Caco-2 (cell line): ENCODE measurements around the gene TGIF1. TPM values are rescaled to one million over a fixed set of nuclear protein-coding genes. Genes with fewer than 3 reads are reported as not detected.
"Not testable (repeated sequence)": the region's sequence is repeated elsewhere in the genome, so short reads cannot be mapped to it uniquely, and the experiment has no call there.

Experiments used
- BruUV-seq: library from RNA; stranded (reverse); fragments of 400-500 nt; replicated peaks from 2 replicates; lab custom pipeline; 2021; lab: Mats Ljungman, UMichigan
- CTCF ChIA-PET: fragments of 300-600 bp; sonication (Branson Sonifier 250); formaldehyde crosslinking; loops from one replicate; lab custom pipeline; 2022; ENCODE audit warnings: antibody characterized with exemption; lab: Charles Lee
- POLR2A ChIA-PET: fragments of 300-600 bp; sonication (Branson Sonifier 250); formaldehyde crosslinking; loops from one replicate; lab custom pipeline; 2022; ENCODE audit warnings: antibody characterized with exemption; lab: Charles Lee
- DNase-seq, 2 experiments: peaks; one replicate each; pipeline versions ENCODE4 v3.0.0 to v3.0.0-alpha.2; 2020 to 2022
- H3K27me3 ChIP-seq: replicated peaks from 2 replicates; pipeline ENCODE4 v1.6.0; 2011; ENCODE audit warnings: low read length; ENCODE audit not compliant: control insufficient read depth, insufficient read depth
- H3K36me3 ChIP-seq: 2 replicates; pipeline ENCODE4 v1.5.1; 2011; ENCODE audit warnings: low read length; ENCODE audit not compliant: control insufficient read depth, insufficient read depth
- H3K4me1 ChIP-seq: fragments of 250-450 bp; sonication (Bioruptor Pico); 2 replicates; pipeline ENCODE4 v1.5.1; 2020; ENCODE audit warnings: mild to moderate bottlenecking
- H3K4me3 ChIP-seq: 2 replicates; pipeline ENCODE4 v1.5.1; 2011; ENCODE audit warnings: low read depth, mild to moderate bottlenecking, control low read depth, low read length
- H3K9me3 ChIP-seq: fragments of 250-450 bp; sonication (Bioruptor Pico); 2 replicates; pipeline ENCODE4 v1.5.1; 2020; ENCODE audit warnings: mild to moderate bottlenecking, moderate library complexity
- H3K27ac Mint-ChIP-seq: one replicate; pipeline ENCODE4 v1.8.0; 2022; ENCODE audit warnings: mixed read lengths; ENCODE audit not compliant: unreplicated experiment
- H3K27me3 Mint-ChIP-seq: one replicate; pipeline ENCODE4 v1.8.0; 2022; ENCODE audit warnings: mixed read lengths; ENCODE audit not compliant: insufficient read depth, unreplicated experiment
- H3K36me3 Mint-ChIP-seq: one replicate; pipeline ENCODE4 v1.8.0; 2022; ENCODE audit warnings: mild to moderate bottlenecking, mixed read lengths; ENCODE audit not compliant: insufficient read depth, unreplicated experiment
- H3K4me1 Mint-ChIP-seq: one replicate; pipeline ENCODE4 v1.8.0; 2022; ENCODE audit warnings: low read depth, mixed read lengths; ENCODE audit not compliant: unreplicated experiment
- H3K4me3 Mint-ChIP-seq: one replicate; pipeline ENCODE4 v1.8.0; 2022; ENCODE audit warnings: mild to moderate bottlenecking, moderate library complexity, mixed read lengths; ENCODE audit not compliant: unreplicated experiment
- H3K9me3 Mint-ChIP-seq: one replicate; pipeline ENCODE4 v1.8.0; 2022; ENCODE audit warnings: mixed read lengths; ENCODE audit not compliant: unreplicated experiment
- CTCF ChIP-seq, 2 experiments: fragments of 200-600 bp in 1 of 2; IDR thresholded peaks; 1 replicate in 1 of 2; 2 replicates in 1 of 2; pipeline versions ENCODE4 v1.5.1 to v1.8.0; 2011 to 2022; ENCODE audit warnings: antibody characterized with exemption in 1 of 2, control low read depth in 1 of 2, inconsistent platforms in 1 of 2, low read depth in 1 of 2, low read length in 1 of 2, mild to moderate bottlenecking in 1 of 2, moderate library complexity in 1 of 2; ENCODE audit not compliant: insufficient read depth in 1 of 2, severe bottlenecking in 1 of 2, unreplicated experiment in 1 of 2
- intact Hi-C: fragments of 100-400 bp; cut with micrococcal nuclease; formaldehyde crosslinking; loops from one replicate; pipeline ENCODE4 v1.10.0; 2022; ENCODE audit not compliant: unreplicated experiment
- total RNA-seq: library from RNA; stranded (reverse); gene quantifications from 2 replicates; pipeline ENCODE4 v1.2.3, GENCODE V29; 2022

The TGIF1 gene
- total RNA-seq, 1 experiment from 2014 or later, result 107 TPM

GRCh38 chr18:3408107-3408506 lies 41.9 kb upstream of the TGIF1 start:
- DNase-seq, result no peak
- intact Hi-C loops, result no loop called here
- Histone ChIP-seq H3K4me1 (peaks cover 3% of the 10 kb centered on the region; the same call in 1 of the 2 replicates), H3K36me3 (no peaks in the 10 kb centered on the region), H3K27me3 (no peaks in the 10 kb centered on the region), H3K4me3 (no peak overlapping the region), H3K9me3 (0 out of 2 replicates have a peak, but pooled peaks cover 6% of the 10 kb centered on the region)
- no TSS peak for BruUV-seq
- Mint-ChIP-seq H3K27me3 (no peaks in the 10 kb centered on the region), H3K36me3 (no peaks in the 10 kb centered on the region), H3K4me1 (no peaks in the 10 kb centered on the region), H3K4me3 (no peak overlapping the region), H3K27ac (no peak overlapping the region), H3K9me3 (no peaks in the 10 kb centered on the region)
- ChIA-PET CTCF (no interaction called here), POLR2A (no interaction called here)
- no peak for TF ChIP-seq CTCF (IDR thresholded peaks at IDR 0.05; ENCODE audit: insufficient read depth in 1 of 2, low read depth in 1 of 2, low read length in 1 of 2, severe bottlenecking in 1 of 2, unreplicated experiment in 1 of 2)

DNA sequence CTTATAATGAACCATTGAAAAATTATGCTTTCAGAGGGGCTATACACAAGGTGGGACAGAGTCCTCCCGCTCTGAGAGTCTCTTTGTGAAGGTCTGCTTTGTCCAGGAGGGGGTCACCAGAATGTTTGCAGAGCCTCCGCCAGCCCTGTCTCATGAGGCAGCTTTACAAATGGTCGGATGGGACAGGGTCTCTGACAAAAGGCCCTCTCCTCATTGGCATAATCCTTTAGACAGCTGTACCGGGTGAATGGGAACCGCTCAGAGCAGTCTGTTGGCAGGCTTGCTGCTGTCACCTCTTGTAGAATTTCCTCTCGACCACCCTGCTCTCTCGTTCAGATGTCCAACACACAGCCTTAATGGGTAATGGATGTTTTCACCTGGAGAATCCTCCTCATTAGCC lies 40.2 kb upstream of the TGIF1 start:
- BruUV-seq, result no TSS peak
- ChIA-PET CTCF (interaction anchor here (0.6 kb wide), 1 partner anchor 35 kb away, joined by 3 read pairs; no protein-coding TSS in a partner anchor), POLR2A (no interaction called here)
- H3K4me3 Mint-ChIP-seq, result no peak overlapping the region
- no peaks in the 10 kb centered on the region for H3K36me3 ChIP-seq
- no peak for DNase-seq
- no peak for TF ChIP-seq CTCF (IDR thresholded peaks at IDR 0.05; ENCODE audit: insufficient read depth in 1 of 2, low read depth in 1 of 2, low read length in 1 of 2, severe bottlenecking in 1 of 2, unreplicated experiment in 1 of 2)
- H3K9me3 Mint-ChIP-seq, result no peaks in the 10 kb centered on the region
- H3K36me3 Mint-ChIP-seq, result no peaks in the 10 kb centered on the region
- intact Hi-C loops, result no loop called here
- H3K9me3 ChIP-seq, result 0 out of 2 replicates have a peak, but pooled peaks cover 4% of the 10 kb centered on the region
- no peaks in the 10 kb centered on the region for H3K27me3 Mint-ChIP-seq
- no peak overlapping the region for H3K27ac Mint-ChIP-seq
- no peak overlapping the region for H3K4me3 ChIP-seq
- H3K4me1 ChIP-seq, result no peaks in the 10 kb centered on the region
- no peaks in the 10 kb centered on the region for H3K27me3 ChIP-seq
- no peaks in the 10 kb centered on the region for H3K4me1 Mint-ChIP-seq

DNA sequence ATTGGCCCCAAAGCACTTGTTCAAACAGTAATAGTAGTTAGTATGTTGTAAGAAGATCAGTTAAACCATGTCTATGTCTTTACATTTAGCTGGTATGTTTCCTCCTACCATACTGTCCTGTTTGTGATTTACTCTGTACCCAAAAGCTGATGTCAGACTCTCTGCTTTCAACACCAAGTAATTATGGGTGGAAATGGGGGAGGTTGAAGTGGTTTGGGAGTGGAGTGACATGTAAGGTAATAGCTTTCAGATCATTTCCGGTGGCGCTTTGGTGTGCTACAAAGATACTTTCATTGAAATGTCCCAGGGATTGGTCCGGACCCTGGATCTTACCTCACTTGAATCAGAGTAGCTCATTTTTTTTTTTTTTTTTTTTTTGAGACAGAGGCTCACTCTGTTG lies 39.7 kb upstream of the TGIF1 start:
- H3K27ac Mint-ChIP-seq, result no peak overlapping the region
- H3K4me1 ChIP-seq, result no peaks in the 10 kb centered on the region
- ChIA-PET CTCF (interaction anchor here (0.6 kb wide), 1 partner anchor 34 kb away, joined by 3 read pairs; no protein-coding TSS in a partner anchor), POLR2A (no interaction called here)
- no peak overlapping the region for H3K4me3 ChIP-seq
- no peaks in the 10 kb centered on the region for H3K9me3 Mint-ChIP-seq
- TF ChIP-seq CTCF (IDR thresholded peaks at IDR 0.05; ENCODE audit: insufficient read depth in 1 of 2, low read depth in 1 of 2, low read length in 1 of 2, severe bottlenecking in 1 of 2, unreplicated experiment in 1 of 2), result no peak
- no peak for DNase-seq
- intact Hi-C loops, result no loop called here
- no peaks in the 10 kb centered on the region for H3K36me3 ChIP-seq
- no peak overlapping the region for H3K4me3 Mint-ChIP-seq
- H3K27me3 ChIP-seq, result no peaks in the 10 kb centered on the region
- no peaks in the 10 kb centered on the region for H3K9me3 ChIP-seq
- no peaks in the 10 kb centered on the region for H3K4me1 Mint-ChIP-seq
- no peaks in the 10 kb centered on the region for H3K36me3 Mint-ChIP-seq
- no TSS peak for BruUV-seq
- H3K27me3 Mint-ChIP-seq, result no peaks in the 10 kb centered on the region

DNA sequence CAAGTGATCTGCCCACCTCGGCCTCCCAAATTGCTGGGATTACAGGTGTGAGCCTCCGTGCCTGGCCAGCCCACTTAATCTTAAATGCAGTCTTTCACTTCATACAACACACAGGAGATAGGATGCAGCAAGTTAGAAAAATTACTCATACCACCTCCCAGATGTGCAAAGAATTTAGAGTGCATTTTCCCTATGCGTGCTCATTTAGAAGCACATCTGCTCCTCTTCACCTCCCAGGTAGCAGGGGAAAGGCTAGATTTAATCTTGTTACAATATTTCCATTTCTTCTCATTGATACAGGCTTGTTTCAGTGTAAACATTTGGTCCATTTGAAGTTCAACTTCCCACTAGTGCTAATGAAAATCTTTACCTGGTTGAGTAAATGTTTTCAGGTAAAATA lies 39.1 kb upstream of the TGIF1 start:
- H3K4me1 ChIP-seq, H3K27me3 Mint-ChIP-seq, H3K4me1 Mint-ChIP-seq, CTCF ChIA-PET, H3K9me3 Mint-ChIP-seq, intact Hi-C loops, H3K4me3 ChIP-seq, H3K4me3 Mint-ChIP-seq, H3K9me3 ChIP-seq, H3K27ac Mint-ChIP-seq, H3K27me3 ChIP-seq, H3K36me3 ChIP-seq, POLR2A ChIA-PET, DNase-seq, BruUV-seq, H3K36me3 Mint-ChIP-seq: not testable (repeated sequence)
